Stimulated activated CD4-positive, alpha-beta T cell treated with anti-CD3 and anti-CD28 coated beads, Interleukin-1b, Interleukin-23, amount 100 ng/mL, for 24 hours (primary cell): ENCODE measurements around the gene MAP3K20.
"Not testable (repeated sequence)": the region's sequence is repeated elsewhere in the genome, so short reads cannot be mapped to it uniquely, and the experiment has no call there.

Experiments
- DNase-seq, 4 experiments: peaks; one replicate each; pipeline ENCODE4 v3.0.0-alpha.2; 2020; ENCODE audit warnings: low read depth in 4 of 4, low spot score in 1 of 4

Gene MAP3K20

DNA sequence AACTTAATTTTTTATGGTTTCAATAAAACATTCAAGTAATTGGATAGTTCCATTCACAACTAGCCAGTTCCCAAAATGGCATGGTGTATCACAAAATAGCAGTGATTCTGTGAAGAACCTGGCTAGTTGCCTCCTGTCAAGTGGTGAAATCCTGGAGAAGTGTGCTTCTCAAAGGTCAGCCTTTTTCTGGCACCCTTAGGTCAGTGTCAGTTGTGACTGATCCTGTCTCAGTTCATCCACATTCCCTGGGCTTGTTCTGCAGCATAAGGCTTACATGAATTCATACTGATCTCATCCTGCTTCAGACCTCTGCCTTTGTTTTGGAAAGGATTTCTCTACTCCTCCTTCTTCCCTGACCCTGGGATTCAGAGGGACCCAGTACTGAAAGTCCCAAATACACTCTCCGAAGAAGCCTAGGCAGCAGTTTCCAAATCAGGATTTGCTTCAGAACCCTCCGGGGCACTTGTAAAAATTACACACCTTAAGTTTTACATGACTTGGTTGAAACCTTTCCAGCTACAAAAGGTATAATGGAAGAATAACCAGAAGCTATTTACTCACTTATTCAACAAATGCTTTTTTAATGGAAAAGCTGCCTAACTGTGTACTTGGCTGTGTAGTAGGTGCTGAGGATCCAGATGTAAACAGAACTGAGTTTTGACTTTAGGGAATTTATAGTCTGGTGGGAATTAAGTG is 11.0 kb downstream of the MAP3K20 start:
- no peak for DNase-seq

DNA sequence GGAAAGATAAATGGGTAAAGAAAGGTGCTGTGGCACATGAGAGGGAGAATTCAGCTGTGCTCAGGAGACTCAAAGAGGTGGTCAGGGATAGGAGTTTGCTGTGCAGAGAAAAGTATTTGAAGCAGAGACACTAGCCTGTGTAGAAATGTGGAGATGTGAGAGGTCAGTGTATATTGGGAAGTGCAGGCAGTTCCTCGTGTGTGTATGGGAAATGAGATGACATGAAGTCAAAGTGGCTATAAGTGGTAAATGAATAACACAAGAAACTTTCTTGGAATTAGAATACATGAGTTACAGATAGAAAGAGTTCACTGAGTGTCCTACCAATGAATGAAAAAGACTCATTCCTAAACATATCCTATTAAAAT is 11.6 kb downstream of the MAP3K20 start:
- DNase-seq, result no peak

DNA sequence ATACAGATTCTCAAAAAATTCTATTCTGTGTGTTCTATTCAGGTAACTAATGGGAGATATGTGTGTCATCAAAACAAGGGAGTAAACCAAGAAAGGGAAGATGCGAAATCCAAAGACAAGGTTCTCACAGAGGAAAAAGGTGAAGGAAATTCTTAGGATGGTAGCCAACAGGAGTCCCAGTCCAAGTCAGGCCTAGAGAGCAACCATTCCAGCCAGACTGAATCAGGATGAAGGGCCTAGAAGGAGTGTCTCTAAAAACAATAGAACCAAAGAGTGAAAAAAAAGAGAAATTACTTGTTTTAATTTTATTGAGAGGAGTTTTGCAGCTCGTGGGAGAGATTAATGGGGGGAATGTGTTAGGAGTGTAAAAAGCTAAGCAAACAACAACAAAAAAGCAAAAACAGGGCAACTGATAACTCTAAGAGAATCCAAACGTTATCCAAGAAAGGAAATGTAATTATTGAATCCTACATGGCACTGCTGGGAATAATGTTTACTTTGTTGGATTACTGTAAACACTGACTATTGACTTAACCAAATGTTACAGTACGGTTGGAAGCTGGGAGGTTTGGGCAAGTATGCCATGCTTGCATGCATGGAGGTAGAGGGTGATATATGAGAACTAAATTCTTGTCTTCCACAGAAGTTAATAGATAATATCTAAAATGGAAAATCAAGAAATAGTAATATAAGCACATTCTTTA is 12.3 kb downstream of the MAP3K20 start:
- no peak for DNase-seq

DNA sequence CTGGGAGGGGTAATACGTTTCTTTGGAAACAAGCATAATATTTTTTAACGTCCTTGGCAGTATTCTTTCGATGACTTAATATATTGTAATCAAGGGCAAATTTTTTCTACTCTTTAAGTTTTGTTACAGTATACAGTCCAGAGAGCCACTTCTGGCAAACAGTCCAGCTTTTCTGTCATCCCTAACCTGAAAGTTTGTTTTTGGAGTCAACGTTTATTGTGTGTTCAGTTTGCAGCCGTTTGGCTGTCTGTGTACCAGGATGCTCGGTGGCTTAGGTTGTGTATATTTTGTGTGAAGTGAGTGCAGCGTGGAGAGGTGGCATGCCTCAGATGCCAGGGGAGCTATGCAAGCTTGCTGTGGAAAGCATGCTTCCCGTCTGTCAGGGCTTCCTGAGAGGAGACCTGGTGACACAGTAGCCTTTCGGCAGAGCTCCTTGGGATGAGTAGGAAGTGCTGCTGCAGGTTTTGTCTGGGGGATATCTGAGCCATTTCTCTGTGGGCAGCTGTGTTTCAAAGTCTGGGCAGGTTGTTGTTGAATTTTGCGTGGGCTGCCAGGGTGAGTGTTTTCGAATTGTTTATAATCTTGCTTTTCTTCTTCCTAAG is 14.7 kb downstream of the MAP3K20 start:
- no peak for DNase-seq

DNA sequence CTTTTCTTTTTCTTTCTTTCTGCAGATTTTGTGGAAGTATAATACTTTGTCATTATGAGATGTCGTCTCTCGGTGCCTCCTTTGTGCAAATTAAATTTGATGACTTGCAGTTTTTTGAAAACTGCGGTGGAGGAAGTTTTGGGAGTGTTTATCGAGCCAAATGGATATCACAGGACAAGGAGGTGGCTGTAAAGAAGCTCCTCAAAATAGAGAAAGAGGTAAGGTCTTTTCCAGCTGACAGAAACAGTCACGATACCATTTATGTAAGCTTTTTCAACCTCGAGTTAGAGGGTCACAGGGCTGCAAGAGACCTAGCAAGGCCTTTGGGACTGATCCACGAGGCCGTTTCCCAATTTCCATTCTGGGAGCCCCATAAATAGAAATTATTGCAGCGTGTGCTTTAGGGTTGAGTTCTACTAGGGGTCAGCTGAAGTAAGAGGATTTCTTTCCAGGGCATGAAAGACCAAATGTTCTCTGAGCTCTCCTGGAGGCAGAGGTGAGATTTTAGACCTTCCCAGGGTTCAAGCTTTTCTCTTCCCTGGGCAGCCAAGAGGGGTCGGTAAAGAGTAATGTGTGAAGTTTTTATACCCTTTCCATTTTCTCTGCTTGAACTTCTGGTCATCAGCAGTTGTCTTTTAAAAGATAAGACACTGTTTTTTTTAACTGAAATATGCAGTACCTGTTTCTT is 15.5 kb downstream of the MAP3K20 start:
- no peak for DNase-seq

DNA sequence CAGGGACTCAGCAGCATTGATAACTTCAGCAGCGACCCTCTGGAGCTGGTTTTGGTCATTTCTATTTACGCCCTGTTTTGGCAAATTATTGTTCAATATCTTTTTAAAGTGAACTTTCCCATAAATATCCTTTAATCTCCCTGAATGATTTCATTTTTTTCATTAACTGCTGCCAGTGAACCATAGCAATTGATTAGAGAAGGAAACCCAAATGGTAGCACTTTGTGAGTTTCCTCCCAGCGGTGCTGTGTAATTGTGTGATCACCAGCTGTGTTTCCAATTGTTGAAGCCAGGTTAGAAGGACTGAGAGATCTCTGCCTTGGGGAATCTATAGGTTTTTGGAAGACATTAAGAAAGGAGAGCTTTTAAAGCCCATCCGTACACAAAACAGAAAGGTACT is 16.3 kb downstream of the MAP3K20 start:
- DNase-seq, result no peak

DNA sequence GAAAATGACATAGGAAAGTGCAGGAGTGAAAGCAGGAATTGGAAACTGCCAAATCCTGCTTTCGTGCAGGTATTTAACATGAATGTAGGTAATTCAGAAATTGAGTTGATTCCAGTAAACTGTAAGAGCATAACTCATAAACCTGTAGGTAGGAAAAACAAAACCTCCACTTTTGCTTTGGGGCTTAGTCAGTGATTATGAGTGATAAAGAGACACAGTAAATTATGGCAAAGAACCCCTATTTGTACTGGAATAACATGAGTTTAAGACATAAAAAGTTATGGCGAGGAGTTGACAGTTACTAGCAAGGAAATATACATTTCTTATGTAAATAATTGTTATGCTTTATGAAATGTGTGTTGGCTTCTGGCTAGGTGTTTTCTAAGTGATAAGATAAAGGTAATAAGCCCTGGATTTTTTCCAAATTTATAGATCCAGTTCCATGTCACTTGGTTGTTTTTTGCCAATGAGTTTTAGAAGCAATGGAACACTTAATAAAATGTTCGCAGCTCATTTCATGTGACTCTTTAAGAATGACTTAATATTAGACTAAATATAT is 17.3 kb downstream of the MAP3K20 start:
- no peak for DNase-seq

DNA sequence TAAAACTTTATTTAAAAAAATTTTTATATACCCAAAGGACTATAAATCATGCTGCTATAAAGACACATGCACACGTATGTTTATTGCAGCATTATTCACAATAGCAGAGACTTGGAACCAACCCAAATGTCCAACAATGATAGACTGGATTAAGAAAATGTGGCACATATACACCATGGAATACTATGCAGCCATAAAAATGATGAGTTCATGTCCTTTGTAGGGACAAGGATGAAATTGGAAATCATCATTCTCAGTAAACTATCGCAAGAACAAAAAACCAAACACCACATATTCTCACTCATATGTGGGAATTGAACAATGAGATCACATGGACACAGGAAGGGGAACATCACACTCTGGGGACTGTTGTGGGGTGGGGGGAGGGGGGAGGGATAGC is 18.0 kb downstream of the MAP3K20 start:
- not testable (repeated sequence) for DNase-seq

DNA sequence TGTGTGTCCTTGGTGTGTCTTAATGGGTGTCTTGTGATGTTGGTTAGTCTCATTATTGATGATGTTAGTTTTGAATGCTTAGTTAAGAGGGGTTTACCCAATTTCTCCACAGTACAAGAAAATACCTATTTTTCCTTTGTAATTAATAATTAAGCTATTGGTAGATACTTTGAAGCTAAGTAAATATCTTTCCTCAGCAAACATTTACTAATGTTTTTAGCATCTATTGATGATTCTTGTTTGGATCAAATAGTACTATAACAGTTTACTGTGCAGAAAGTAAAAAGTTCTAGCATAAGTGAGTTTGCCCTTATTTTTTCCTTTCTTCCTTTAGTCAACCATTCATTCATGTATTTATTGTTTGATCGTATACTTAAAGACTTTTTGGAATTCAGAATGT is 19.1 kb downstream of the MAP3K20 start:
- DNase-seq, result no peak

DNA sequence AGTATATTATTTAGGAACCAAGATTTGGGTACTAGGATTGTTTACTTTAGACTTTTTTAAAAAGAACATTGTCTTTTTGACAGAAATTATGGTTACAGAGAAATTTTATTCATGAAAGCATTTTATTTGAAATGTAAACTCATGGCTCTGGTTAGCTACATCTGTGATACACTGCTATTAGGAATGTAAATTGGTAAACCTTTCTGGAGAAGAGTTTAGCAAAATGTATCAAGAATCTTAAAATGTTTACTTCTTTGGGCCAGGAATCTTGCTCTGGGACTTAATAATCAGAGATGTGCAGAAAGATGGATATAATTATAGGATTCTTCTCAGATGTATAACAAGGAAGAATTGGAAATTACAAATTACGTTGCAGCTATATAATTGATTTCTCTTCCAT is 19.7 kb downstream of the MAP3K20 start:
- DNase-seq, result no peak

DNA sequence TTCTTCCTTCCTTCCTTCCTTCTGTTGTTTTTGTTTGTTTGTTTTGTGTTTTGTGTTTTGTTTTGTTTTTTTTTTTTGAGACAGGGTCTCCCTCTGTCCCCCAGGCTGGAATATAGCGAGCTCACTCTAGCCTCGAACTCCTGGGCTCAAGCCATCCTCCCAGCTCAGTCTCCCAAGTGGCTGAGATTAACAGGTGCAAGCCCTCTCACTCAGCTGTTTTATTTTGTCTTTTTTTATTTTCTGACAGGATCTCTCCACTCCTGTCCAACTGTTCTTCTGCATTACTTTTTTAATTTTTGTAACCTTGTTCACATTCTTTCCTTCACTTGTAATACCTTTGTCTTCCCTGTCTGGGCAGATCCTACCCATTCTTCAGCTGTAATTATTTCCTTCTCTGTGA is 23.6 kb downstream of the MAP3K20 start:
- no peak for DNase-seq

DNA sequence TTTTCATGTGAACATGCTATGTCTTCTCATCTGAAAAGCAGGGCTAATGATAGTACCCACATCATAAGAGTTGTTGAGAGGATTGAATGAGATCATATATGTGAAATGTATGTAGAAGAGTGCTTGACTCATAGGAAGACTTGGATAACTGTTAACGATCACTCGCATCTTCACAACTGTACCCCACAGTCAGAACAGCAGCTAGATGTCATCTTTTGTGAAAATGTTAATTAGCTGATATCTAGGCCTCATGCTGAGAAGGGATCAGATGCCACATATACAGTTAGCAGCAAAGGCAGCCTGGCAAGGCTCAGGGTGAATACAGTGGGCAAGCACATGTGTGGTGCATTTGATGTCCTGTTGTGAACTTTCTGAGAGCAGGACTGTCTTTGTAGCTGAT is 24.2 kb downstream of the MAP3K20 start:
- DNase-seq, result no peak

DNA sequence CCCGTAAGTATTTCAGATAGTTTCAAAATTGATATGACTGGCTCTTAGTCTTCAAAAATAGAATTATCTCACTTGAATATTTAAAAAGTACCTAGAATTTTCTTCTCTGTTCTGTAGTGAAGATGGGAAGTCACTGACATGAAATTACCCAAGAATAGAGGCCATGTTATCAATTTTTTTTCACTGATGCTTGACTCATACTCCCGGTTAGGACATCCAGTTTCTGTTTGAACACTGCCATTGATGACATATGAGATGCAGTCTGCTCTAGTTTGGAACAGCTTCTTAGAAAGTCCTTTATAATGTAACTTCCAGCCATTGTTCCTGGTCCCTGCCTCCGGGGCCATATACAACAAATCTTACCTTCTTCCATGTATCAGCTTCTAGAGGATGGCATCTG is 26.0 kb downstream of the MAP3K20 start:
- no peak for DNase-seq

DNA sequence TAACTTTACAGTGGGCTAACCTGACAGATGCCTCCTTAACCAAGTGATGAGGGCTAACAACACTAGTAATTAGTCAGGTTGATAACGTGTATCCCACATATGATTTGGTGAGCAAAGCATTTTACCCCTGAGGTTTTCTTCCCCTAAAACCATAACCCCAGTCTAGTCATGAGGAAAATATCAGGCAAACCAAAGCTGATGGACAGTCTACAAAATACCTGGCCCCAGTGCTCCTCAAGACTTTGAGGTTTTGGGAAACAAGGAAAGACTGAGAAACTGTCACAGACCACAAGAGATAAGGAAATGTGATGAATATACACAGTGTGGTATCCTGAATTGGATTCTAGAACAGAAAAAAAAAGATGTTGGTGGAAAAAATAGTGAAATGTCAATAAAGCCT is 28.5 kb downstream of the MAP3K20 start:
- DNase-seq, result no peak

DNA sequence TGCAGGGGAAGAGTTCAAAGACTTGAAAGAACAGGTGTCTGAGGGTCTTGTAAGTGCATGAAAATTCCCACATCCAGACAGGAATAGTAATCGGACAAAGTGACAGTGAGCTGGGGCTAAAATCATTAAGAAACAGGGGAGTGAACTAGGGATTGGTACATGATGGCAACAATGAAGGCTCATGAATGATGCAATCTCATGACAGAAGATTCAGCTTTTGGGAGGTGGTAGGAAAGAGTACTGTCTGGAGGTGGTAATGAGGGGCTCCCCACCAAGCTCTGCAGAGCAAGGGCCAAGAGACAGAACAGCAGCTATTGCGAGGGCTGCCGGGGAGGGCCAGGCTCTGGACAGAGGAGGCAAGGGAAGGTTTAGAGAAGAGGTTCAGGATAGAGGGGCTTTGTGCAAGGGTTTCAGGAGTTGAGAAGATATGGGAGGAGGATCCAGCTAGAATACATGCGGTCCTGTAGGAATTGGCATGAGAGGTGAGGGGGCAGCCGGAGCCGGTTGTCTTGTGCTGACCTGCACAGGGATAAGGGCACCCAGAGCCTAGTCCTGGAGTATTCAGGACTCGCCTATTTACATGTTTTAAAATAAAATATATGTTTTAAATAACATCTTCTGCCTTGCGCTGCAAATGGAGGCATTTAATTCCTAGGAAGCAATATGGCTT is 31.4 kb downstream of the MAP3K20 start:
- DNase-seq, result no peak

DNA sequence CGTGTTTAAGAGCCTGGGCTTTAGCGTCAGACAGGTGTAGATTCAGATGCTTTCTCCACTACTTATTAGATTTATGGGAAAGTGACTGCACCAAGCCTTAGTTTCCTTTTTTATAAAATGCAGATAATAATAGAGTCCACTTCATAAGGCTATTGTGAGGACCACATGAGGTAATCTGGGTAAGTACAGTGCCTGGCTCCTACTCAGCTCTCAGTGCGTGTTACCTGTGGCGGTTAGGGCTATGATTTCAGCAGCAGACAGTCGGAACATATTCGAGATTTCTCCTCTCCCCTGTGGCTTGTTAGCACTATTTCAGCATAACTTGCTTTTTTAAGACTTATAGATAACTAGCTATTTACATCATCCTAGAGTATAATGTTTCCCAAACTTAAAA is 32.0 kb downstream of the MAP3K20 start:
- no peak for DNase-seq

DNA sequence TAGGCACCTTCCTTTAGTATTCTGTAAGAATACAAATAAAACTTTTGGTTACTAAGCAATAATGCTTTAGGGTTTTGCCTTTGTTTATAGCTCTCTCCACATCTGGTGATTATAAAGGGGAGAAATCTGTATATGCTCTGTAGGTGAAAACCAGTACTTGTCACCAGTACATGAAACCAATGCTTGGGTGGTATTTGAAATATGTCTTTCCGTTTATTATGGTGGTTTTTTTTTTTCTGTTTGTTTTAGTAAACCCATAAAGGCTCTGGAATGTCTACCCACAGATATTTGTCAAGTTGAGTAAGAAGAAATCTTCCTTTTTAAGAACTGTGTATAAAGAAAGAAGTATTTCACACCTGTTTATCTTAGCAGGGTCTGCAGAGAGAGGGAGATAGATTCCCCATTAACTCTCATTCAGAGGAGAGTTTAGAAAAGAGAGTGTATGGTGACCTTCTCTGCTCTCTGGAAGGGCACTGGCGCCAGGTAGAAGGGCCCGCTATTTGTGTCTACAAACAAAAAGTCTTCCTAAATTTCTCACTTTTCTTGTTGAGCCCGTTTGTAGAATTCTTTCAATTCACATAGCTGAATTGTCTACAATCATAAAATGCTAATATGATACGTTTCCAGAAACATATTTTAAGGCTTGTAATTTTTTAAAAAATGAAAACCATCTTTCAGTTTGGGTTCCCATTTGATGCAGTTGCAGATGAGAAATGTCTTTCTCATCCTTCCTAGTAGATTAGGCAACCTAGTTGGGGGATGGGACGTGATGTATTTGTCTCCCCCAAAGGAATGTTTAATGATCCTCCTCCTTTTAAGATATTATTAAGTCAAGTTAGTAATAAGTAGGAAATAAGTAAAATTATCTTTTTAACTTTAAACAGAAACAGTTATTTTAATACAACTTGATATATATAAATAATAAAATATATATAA is 33.9 kb downstream of the MAP3K20 start:
- no peak for DNase-seq

DNA sequence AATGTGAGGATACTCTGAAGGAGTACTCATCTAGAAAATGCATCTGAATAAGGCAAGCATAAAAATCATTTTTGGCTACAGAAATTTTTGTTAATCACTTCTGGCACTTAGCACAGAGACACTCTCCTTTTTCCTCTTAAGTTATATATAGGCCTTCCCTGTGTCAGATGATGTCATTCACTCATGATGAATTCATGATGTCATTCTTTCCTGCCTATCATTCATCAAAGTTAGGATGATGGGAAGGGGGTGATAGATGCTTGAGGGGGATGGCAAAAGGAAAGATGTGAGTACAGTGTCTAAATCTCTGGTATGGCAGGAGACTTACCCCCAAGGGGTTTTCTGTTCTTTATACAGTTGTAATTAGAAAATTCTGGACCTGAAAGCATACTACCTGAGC is 42.0 kb downstream of the MAP3K20 start:
- DNase-seq, result no peak

DNA sequence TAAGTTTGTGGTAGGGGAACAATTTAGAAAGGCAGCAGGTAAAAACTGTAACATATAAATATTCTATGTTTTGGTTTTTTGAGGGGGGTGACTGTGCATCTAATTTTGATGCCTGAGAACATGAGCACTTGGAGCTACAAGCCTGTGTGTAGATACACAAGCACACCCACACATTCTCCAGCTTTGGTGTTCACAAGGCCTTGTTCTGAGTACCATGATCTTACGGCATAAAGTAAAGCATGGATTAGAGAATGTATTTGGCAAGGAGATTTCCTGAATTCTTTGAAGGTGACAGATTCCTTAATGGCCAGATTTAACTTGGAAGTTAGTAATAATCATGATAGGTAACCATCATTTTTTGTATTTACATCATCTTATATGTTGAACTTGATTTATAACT is 42.7 kb downstream of the MAP3K20 start:
- no peak for DNase-seq
